ENCODE results near the gene ABI3BP. TPM values are rescaled to one million over a fixed set of nuclear protein-coding genes. Genes with fewer than 3 reads are reported as not detected.
A peak's percentile ranks its signal among the peaks of the same experiment; 100 is the strongest.
"Not testable (repeated sequence)": the region's sequence is repeated elsewhere in the genome, so short reads cannot be mapped to it uniquely, and the experiment has no call there.

Gene ABI3BP
- total RNA-seq, 1 donor from 2014 or later, result 91.1 TPM

- peaks cover 29% of the 10 kb centered on the region for H3K4me1 ChIP-seq
- no peak for TF ChIP-seq POLR2AphosphoS5 (IDR thresholded peaks at IDR 0.05; ENCODE audit: insufficient read depth in 1 of 2, low read depth in 1 of 2)
- no peak for TF ChIP-seq POLR2A (IDR thresholded peaks at IDR 0.05)
- TF ChIP-seq, protein P1, sequence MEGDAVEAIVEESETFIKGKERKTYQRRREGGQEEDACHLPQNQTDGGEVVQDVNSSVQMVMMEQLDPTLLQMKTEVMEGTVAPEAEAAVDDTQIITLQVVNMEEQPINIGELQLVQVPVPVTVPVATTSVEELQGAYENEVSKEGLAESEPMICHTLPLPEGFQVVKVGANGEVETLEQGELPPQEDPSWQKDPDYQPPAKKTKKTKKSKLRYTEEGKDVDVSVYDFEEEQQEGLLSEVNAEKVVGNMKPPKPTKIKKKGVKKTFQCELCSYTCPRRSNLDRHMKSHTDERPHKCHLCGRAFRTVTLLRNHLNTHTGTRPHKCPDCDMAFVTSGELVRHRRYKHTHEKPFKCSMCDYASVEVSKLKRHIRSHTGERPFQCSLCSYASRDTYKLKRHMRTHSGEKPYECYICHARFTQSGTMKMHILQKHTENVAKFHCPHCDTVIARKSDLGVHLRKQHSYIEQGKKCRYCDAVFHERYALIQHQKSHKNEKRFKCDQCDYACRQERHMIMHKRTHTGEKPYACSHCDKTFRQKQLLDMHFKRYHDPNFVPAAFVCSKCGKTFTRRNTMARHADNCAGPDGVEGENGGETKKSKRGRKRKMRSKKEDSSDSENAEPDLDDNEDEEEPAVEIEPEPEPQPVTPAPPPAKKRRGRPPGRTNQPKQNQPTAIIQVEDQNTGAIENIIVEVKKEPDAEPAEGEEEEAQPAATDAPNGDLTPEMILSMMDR (IDR thresholded peaks at IDR 0.05), result no peak
- intact Hi-C loops (cut with DNase I), result no loop called here
- no peak for DNase-seq (ENCODE audit: extremely low spot score in 2 of 2)
- no peaks in the 10 kb centered on the region for H3K36me3 ChIP-seq
- H3K27ac ChIP-seq, result peak overlapping the region; percentile 75
- H3K27me3 ChIP-seq, result no peaks in the 10 kb centered on the region
- H3K4me3 ChIP-seq, result no peak overlapping the region
- H3K9me3 ChIP-seq, result no peaks in the 10 kb centered on the region
Measured at GRCh38 chr3:100954199-100954935, 38.9 kb downstream of the ABI3BP start.

DNA sequence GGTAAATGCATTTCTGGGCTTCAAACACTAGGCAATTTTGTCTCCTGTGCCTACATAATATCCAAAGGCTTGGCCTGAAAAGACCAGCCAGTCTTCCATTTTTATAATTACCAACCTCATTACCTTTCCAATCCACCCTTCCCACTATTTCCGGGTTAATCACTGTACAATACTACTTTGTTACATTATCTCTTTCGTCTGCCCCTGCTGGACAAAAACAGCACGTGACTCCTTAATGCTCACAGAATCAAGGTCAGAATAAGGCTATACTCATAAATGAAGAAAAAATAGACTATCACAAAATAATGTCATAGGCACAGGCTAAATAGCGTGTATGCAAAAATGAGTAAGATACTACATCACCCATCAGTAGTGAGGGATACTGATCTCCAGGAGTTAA, 40.1 kb downstream of the ABI3BP start:
- H3K4me3 ChIP-seq, result no peak overlapping the region
- H3K9me3 ChIP-seq, result no peaks in the 10 kb centered on the region
- H3K27ac ChIP-seq, result no peak overlapping the region
- TF ChIP-seq POLR2AphosphoS5 (IDR thresholded peaks at IDR 0.05; ENCODE audit: insufficient read depth in 1 of 2, low read depth in 1 of 2), result no peak
- no peak for TF ChIP-seq POLR2A (IDR thresholded peaks at IDR 0.05)
- no peak for DNase-seq (ENCODE audit: extremely low spot score in 2 of 2)
- no peaks in the 10 kb centered on the region for H3K36me3 ChIP-seq
- H3K27me3 ChIP-seq, result no peaks in the 10 kb centered on the region
- intact Hi-C loops (cut with DNase I), result no loop called here
- peaks cover 29% of the 10 kb centered on the region for H3K4me1 ChIP-seq

DNA sequence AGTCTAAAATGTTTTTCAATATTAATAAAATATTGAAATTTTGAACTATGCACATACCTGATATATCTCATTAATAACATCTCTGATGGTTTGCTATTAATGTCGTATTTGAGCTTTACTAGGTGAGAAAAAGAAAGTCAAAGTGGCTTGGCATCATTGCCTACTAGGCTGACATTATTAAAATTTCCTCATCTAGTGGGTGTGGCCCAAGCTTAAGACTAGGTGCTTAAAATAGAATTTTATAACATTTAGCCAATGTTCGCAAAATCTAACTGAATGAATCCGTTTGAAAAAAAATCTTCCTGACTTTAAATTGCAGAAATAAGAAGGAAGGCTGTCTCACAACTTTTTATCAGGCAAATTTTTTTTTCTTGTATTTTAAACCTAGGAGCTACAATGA, 46.1 kb downstream of the ABI3BP start:
- no peak for DNase-seq (ENCODE audit: extremely low spot score in 2 of 2)
- no peak for TF ChIP-seq POLR2A (IDR thresholded peaks at IDR 0.05)
- TF ChIP-seq POLR2AphosphoS5 (IDR thresholded peaks at IDR 0.05; ENCODE audit: insufficient read depth in 1 of 2, low read depth in 1 of 2), result no peak
- TF ChIP-seq, protein P1 (IDR thresholded peaks at IDR 0.05), result no peak
- H3K36me3 ChIP-seq, result no peaks in the 10 kb centered on the region
- intact Hi-C loops (cut with DNase I), result no loop called here
- H3K27me3 ChIP-seq, result no peaks in the 10 kb centered on the region
- H3K9me3 ChIP-seq, result no peaks in the 10 kb centered on the region
- no peak overlapping the region for H3K27ac ChIP-seq
- no peak overlapping the region for H3K4me3 ChIP-seq
- H3K4me1 ChIP-seq, result no peaks in the 10 kb centered on the region

DNA sequence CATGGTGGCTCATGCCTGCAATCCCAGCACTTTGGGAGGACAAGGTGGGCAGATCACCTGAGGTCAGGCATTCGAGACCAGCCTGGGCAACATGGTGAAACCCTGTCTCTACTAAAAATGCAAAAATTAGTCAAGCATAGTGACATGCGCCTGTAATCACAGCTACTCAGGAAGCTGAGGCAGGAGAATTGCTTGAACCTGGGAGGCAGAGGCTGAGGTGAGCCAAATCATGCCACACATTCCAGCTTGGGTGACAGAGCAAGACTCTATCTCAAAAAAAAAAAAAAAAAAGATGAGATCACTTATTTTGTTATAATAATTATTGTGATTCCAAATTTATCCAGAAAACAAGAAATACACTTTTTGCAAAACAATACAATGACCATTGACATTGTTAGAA, 47.1 kb downstream of the ABI3BP start:
- H3K9me3 ChIP-seq; H3K27me3 ChIP-seq; H3K36me3 ChIP-seq; DNase-seq (ENCODE audit: extremely low spot score in 2 of 2); H3K4me3 ChIP-seq; H3K27ac ChIP-seq; H3K4me1 ChIP-seq; intact Hi-C loops (cut with DNase I): not testable (repeated sequence)

DNA sequence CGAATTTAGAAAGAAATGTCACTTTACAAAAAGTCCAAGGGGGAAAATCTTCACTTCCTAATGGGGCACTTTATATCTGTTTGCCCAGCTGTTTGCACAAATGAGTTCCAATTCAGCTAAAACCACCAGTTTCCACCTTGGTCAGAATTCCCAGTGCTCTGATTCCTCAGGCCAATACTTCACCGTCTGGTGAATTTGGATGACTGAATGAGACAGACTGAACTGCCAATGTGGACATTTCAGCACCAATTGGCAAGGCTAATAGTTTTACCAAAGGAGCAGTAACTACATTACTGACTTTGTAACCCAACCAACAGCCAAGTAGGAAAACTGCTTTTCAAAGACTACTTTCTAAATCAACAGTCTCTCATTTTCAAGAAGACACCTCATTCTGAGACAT, 51.8 kb downstream of the ABI3BP start:
- Histone ChIP-seq H3K4me3 (no peak overlapping the region), H3K4me1 (peaks cover 5% of the 10 kb centered on the region), H3K27me3 (no peaks in the 10 kb centered on the region), H3K36me3 (no peaks in the 10 kb centered on the region), H3K9me3 (no peaks in the 10 kb centered on the region), H3K27ac (no peak overlapping the region)
- no peak for DNase-seq (ENCODE audit: extremely low spot score in 2 of 2)
- TF ChIP-seq, protein P1 (IDR thresholded peaks at IDR 0.05), result no peak
- no peak for TF ChIP-seq POLR2AphosphoS5 (IDR thresholded peaks at IDR 0.05; ENCODE audit: insufficient read depth in 1 of 2, low read depth in 1 of 2)
- no peak for TF ChIP-seq POLR2A (IDR thresholded peaks at IDR 0.05)
- intact Hi-C loops (cut with DNase I), result no loop called here

DNA sequence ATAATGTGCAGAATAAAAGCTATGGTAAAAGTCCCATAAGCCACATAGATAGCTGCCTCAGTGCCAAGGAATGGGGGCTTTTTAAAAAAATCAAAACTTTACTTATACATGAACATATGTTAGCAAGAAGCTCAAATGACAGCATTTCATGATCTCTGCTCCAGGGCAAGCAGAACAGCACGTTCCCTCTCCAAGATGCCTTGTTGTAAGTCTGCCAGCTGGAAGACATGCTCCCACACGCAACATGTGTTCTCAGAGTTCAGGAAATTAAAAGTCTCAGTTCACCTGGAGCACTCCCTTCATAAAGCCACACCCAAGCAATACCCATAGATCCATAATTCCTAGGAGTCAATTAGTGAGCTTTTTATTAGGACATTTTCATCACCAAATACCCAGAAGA, 52.2 kb downstream of the ABI3BP start:
- Histone ChIP-seq H3K27me3 (no peaks in the 10 kb centered on the region), H3K4me3 (no peak overlapping the region), H3K9me3 (no peaks in the 10 kb centered on the region), H3K27ac (no peak overlapping the region), H3K4me1 (peaks cover 5% of the 10 kb centered on the region), H3K36me3 (no peaks in the 10 kb centered on the region)
- intact Hi-C loops (cut with DNase I), result no loop called here
- TF ChIP-seq POLR2A (IDR thresholded peaks at IDR 0.05) (no peak), POLR2AphosphoS5 (IDR thresholded peaks at IDR 0.05; ENCODE audit: insufficient read depth in 1 of 2, low read depth in 1 of 2) (peak in 1 of 2 donors; percentile 60)
- TF ChIP-seq, protein P1 (IDR thresholded peaks at IDR 0.05), result no peak
- DNase-seq (ENCODE audit: extremely low spot score in 2 of 2), result no peak

All from vagina (tissue), 2 donors.